ENCODE data around the gene CTNNA2. TPM values are rescaled to one million over a fixed set of nuclear protein-coding genes. Genes with fewer than 3 reads are reported as not detected.
"Not testable (repeated sequence)": the region's sequence is repeated elsewhere in the genome, so short reads cannot be mapped to it uniquely, and the experiment has no call there.

Gene CTNNA2
- total and polyA plus RNA-seq, 2 of the 8 experiments (the other 6 are each of a cell fraction or from before 2014, with no cell fraction given), result 3.9 to 9.0 TPM

DNA sequence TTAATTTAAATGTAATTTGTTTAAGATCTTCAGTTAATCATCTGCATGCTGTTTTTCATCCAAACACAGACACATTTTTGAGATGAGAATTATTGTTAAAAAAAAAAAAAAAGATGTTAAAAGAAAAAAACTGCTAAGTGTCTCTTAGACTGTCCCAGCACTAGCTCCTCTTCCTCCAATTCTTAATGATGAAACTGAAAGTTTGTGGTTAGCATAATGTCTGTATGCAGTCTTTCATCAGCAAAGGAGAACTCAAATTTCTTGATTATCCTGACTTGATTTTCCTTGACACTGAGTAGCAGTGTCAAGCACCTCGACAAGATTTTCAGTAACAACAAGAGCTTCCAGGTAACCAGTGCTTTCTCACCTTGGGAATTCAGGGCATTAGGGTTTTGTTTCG is 517.3 kb downstream of the CTNNA2 start:
- WGBS, 2 experiments (ENCODE audit: extremely low coverage in 1 of 2, insufficient coverage in 1 of 2, insufficient read length in 1 of 2, insufficient replicate concordance in 2 of 2, low coverage in 1 of 2, low lambda C conversion rate in 2 of 2, missing lambda C conversion rate in 1 of 2), result 86% methylated on average over 2 of the region's 2 CpGs; no CpG with 5 or more reads in 1 of the 2 experiments
- Histone ChIP-seq H3K9me3 (ENCODE audit: insufficient read depth in 2 of 2, low read depth in 1 of 2, low read length in 1 of 2) (no peaks in the 10 kb centered on the region), H4K91ac (replicated peaks; ENCODE audit: insufficient read length, low read length) (no peak overlapping the region), H3K9ac (replicated peaks in 1 of 4; ENCODE audit: extremely low read depth in 1 of 4, low read depth in 3 of 4, low read length in 3 of 4) (no peak overlapping the region), H3K79me2 (ENCODE audit: control insufficient read depth in 1 of 2, insufficient read depth in 2 of 2, low read length in 2 of 2) (no peaks in the 10 kb centered on the region), H2AK5ac (ENCODE audit: low read depth, low read length) (no peak overlapping the region), H2BK15ac (ENCODE audit: low read length) (no peak overlapping the region), H3K27ac (ENCODE audit: low read depth, low read length) (no peak overlapping the region), H3K56ac (replicated peaks; ENCODE audit: insufficient read length, low read depth, low read length) (no peak overlapping the region), H4K5ac (ENCODE audit: insufficient read length, low read depth, low read length) (no peak overlapping the region), H3K36me3 (ENCODE audit: control insufficient read depth in 2 of 4, insufficient read depth in 4 of 4, low read length in 3 of 4) (no peaks in the 10 kb centered on the region), H2BK12ac (ENCODE audit: low read depth, low read length) (no peak overlapping the region), H4K20me1 (replicated peaks in 1 of 2; ENCODE audit: control insufficient read depth in 1 of 2, insufficient read depth in 2 of 2, low read length in 2 of 2) (no peaks in the 10 kb centered on the region), H2BK120ac (replicated peaks; ENCODE audit: low read depth, low read length) (no peak overlapping the region), H3K27me3 (replicated peaks in 1 of 4; ENCODE audit: control insufficient read depth in 3 of 4, extremely low read depth in 1 of 4, insufficient read depth in 3 of 4, low read length in 3 of 4) (no peaks in the 10 kb centered on the region), H2BK20ac (ENCODE audit: low read length) (no peak overlapping the region), H2BK5ac (ENCODE audit: low read depth, low read length) (no peak overlapping the region), H3K4me2 (ENCODE audit: insufficient read depth in 1 of 2, low read depth in 2 of 2, low read length in 2 of 2) (no peak overlapping the region), H3K18ac (ENCODE audit: extremely low read depth, low read length) (no peak overlapping the region), H3K23ac (ENCODE audit: insufficient read length) (no peak overlapping the region), H4K8ac (ENCODE audit: extremely low read depth, insufficient read depth, low read length) (no peak overlapping the region), H3K4me1 (replicated peaks in 1 of 4; ENCODE audit: control insufficient read depth in 3 of 4, insufficient read depth in 4 of 4, low read length in 3 of 4) (no peaks in the 10 kb centered on the region), H3K14ac (ENCODE audit: insufficient read length) (no peak overlapping the region), H3K4me3 (ENCODE audit: extremely low read depth in 1 of 4, insufficient read depth in 2 of 4, low read depth in 3 of 4, low read length in 4 of 4) (no peak overlapping the region), H3K23me2 (ENCODE audit: low read depth, low read length) (no peaks in the 10 kb centered on the region; the same call in 1 of the 2 replicates), H3K4ac (replicated peaks; ENCODE audit: insufficient read length, low read depth, low read length) (no peak overlapping the region), H3K79me1 (ENCODE audit: low read depth, low read length) (no peaks in the 10 kb centered on the region), H2AFZ (ENCODE audit: low read length) (no peak overlapping the region)
- DNase-seq (ENCODE audit: low read depth in 1 of 2, low spot score in 2 of 2) (no peak), FAIRE-seq (peak; percentile 42)
- no peak for TF ChIP-seq CTBP2 (IDR thresholded peaks at IDR 0.05; ENCODE audit: borderline replicate concordance, insufficient read depth, insufficient read length, low read length)
- ChIA-PET CTCF (ENCODE audit: partially characterized antibody) (interaction anchor here (1.2 to 1.7 kb wide), 2 partner anchors 10 to 15 kb away, joined by 4 read pairs; no protein-coding TSS in a partner anchor), POLR2A (ENCODE audit: partially characterized antibody) (no interaction called here)

- CTCF ChIA-PET (ENCODE audit: partially characterized antibody); H4K8ac ChIP-seq (ENCODE audit: extremely low read depth, insufficient read depth, low read length); H4K91ac ChIP-seq (replicated peaks; ENCODE audit: insufficient read length, low read length); FAIRE-seq; H2AFZ ChIP-seq (ENCODE audit: low read length); H3K4me1 ChIP-seq (replicated peaks in 1 of 4; ENCODE audit: control insufficient read depth in 3 of 4, insufficient read depth in 4 of 4, low read length in 3 of 4); H2BK20ac ChIP-seq (ENCODE audit: low read length); DNase-seq (ENCODE audit: low read depth in 1 of 2, low spot score in 2 of 2); H3K9me3 ChIP-seq (ENCODE audit: insufficient read depth in 2 of 2, low read depth in 1 of 2, low read length in 1 of 2); H4K20me1 ChIP-seq (replicated peaks in 1 of 2; ENCODE audit: control insufficient read depth in 1 of 2, insufficient read depth in 2 of 2, low read length in 2 of 2); H3K23ac ChIP-seq (ENCODE audit: insufficient read length); H3K18ac ChIP-seq (ENCODE audit: extremely low read depth, low read length); H3K79me2 ChIP-seq (ENCODE audit: control insufficient read depth in 1 of 2, insufficient read depth in 2 of 2, low read length in 2 of 2); H3K4me3 ChIP-seq (ENCODE audit: extremely low read depth in 1 of 4, insufficient read depth in 2 of 4, low read depth in 3 of 4, low read length in 4 of 4); H3K36me3 ChIP-seq (ENCODE audit: control insufficient read depth in 2 of 4, insufficient read depth in 4 of 4, low read length in 3 of 4); H3K4ac ChIP-seq (replicated peaks; ENCODE audit: insufficient read length, low read depth, low read length); H2BK120ac ChIP-seq (replicated peaks; ENCODE audit: low read depth, low read length); H3K56ac ChIP-seq (replicated peaks; ENCODE audit: insufficient read length, low read depth, low read length); H3K14ac ChIP-seq (ENCODE audit: insufficient read length); H3K9ac ChIP-seq (replicated peaks in 1 of 4; ENCODE audit: extremely low read depth in 1 of 4, low read depth in 3 of 4, low read length in 3 of 4); H2AK5ac ChIP-seq (ENCODE audit: low read depth, low read length); H3K23me2 ChIP-seq (ENCODE audit: low read depth, low read length); H2BK15ac ChIP-seq (ENCODE audit: low read length); H3K27me3 ChIP-seq (replicated peaks in 1 of 4; ENCODE audit: control insufficient read depth in 3 of 4, extremely low read depth in 1 of 4, insufficient read depth in 3 of 4, low read length in 3 of 4); H3K79me1 ChIP-seq (ENCODE audit: low read depth, low read length); H2BK12ac ChIP-seq (ENCODE audit: low read depth, low read length); H2BK5ac ChIP-seq (ENCODE audit: low read depth, low read length); POLR2A ChIA-PET (ENCODE audit: partially characterized antibody); H4K5ac ChIP-seq (ENCODE audit: insufficient read length, low read depth, low read length); H3K4me2 ChIP-seq (ENCODE audit: insufficient read depth in 1 of 2, low read depth in 2 of 2, low read length in 2 of 2); H3K27ac ChIP-seq (ENCODE audit: low read depth, low read length): not testable (repeated sequence)
- WGBS, 2 experiments (ENCODE audit: extremely low coverage in 1 of 2, insufficient coverage in 1 of 2, insufficient read length in 1 of 2, insufficient replicate concordance in 2 of 2, low coverage in 1 of 2, low lambda C conversion rate in 2 of 2, missing lambda C conversion rate in 1 of 2), result 99% methylated on average over 7 of the region's 7 CpGs; no CpG with 5 or more reads in 1 of the 2 experiments
Measured at GRCh38 chr2:80032684-80033083, 519.8 kb downstream of the CTNNA2 start.

Data from H1 (cell line).